Embryonic facial prominence (tissue), 1 donor: ENCODE measurements around the gene BMP7.
"Not testable (repeated sequence)": the region's sequence is repeated elsewhere in the genome, so short reads cannot be mapped to it uniquely, and the experiment has no call there.

Experiments
- DNase-seq: peaks from one replicate; pipeline ENCODE4 v3.0.0-alpha.2; 2016; ENCODE audit errors: extremely low spot score

Gene BMP7

DNA sequence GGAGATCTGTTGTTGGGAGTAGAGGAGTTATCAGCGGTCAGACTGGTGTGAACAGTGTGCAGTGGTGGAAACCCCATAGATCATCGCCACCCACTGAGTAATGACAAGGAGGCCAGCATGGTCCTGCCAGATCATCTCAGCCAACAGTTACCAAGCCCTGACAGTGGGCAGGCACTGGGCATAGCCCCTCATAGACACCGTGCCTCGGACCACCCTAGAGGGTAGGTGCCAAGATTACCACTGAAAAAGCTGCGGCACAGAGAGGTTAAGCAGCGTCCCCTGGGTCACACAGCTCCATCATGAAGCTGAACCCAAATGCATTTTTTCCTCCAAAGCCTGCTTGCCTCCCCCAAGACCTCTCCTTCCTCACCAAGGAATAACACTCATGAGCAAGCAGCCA is 21.5 kb upstream of the BMP7 start:
- no peak for DNase-seq

DNA sequence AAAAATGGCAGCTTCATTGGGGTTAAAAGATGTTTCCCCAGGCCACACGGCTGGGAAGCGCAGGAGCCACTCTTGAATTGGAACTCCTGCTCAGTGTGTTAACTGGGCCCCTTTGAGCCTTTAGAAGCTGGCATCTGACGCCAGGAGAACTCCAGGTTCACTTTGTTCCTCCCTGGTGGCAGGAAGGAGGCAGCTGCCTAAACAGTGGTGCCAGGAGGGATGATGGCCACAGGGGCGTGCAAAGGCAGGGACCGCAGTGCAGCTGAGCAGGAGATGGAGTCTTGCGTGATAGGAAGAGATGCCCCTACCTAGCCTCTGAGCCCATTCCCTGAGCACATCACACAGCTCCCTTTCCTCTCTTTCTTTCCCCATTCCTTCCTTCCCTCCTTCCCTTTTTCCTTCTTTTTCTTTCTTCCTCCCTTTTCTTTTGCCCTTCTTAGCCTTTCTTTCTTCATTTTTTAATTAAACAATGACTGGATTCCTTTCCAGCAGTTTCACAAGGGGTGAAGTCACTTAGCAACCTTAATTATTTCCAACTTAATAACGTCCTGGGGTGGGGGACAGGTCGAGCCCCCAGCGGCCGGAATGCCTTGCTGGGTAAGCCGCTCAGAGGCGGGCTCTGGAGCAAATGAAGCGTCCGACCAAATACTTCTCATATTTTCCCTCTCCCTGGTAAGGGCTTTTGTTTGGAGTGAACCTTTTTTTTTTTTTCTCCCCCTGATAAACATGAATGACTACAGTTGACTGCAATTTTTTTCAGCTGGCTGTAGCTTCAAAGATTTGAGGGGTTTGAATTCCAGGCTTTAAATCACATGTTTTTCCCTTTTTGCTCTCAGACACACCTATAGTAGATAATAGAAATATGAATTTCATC is 20.8 kb upstream of the BMP7 start:
- no peak for DNase-seq

DNA sequence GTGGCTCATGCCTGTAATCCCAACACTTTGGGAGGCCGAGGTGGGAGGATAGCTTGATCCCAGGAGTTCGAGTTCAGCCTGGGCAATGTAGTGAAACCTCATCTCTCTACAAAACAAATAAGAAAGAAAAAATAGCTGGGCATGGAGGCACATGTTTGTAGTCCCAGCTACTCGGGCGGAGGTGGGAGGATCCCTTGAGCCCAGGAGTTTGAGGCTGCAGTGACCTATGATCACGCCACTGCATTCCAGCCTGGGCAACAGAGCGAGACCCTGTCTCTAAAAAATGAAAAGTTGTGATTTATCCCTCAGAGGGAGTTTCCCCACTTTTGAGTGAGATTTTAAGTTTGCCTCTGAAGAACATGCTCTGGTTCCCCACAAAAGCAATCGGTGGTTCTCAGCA is 17.4 kb upstream of the BMP7 start:
- no peak for DNase-seq

DNA sequence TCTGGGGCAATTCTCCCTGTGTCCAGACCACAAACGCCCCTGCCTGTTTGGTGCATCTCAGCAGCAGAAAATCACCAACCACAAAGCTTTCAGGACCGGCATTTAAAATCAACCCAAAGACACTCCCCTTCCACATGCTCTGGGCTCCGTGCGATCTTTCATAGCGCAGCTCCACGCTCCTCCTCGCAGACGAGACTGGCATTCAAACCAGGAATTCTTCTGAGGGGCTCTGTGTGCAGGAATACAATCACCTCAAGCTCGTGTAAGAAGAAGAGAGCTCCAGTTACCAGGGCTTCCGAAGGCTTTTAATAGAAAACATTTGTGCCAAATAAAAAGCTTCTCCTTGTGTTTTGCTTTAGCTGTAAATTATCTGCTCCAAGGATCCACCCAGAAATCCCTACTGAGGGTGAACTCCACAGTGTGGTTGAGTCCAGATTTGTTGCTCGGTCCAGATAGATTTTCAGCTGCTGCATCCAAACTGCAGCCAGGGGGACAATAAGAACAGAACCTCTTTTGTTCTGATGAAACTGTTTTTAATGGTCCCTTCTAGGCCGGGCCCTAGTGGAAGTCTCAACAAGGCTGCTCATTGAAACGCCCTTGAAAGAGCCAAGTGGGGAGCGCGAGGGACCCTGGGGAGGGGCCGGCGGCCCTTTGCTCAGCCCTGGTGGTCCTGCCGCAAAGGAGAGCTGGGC is 16.4 kb upstream of the BMP7 start:
- DNase-seq: peak; percentile 72

- no peak for DNase-seq
Measured at GRCh38 chr20:57281900-57282299, 15.5 kb upstream of the BMP7 start.

DNA sequence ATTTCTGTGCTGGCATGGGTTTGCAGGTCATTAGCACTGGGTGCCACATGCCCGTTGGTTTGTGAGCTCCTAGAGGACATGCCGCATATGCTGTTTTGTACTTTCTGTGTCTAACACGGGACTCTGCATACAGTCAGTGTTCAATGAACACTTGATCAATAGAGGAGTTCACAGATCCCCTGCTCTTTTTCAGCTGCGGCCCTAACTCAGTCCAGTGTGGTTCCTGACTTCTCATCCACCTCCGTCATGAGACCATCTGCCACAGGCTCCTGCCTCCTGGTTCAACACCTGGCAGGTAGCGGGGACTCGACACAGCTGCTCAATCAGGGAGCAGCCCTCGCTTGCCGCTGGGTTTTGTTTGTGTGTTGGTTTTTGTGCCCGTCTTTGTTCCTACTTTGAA is 13.8 kb upstream of the BMP7 start:
- no peak for DNase-seq

DNA sequence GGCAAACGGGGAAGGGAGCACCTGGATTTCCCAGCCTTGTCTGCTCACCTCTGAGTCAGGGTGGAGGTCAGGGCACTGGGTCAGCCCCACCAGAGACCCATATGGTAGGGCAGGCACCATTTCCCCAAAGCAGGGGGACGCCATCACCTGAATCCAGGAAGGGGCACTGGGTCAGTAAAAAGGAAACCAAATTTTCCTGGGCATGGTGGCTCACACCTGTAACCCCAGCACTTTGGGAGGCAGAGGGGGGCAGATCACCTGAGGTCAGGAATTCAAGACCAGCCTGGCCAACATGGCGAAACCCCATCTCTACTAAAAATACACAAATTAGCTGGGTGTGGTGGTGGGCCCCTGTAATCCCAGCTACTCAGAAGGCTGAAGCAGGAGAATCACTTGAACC is 13.1 kb upstream of the BMP7 start:
- DNase-seq: not testable (repeated sequence)

DNA sequence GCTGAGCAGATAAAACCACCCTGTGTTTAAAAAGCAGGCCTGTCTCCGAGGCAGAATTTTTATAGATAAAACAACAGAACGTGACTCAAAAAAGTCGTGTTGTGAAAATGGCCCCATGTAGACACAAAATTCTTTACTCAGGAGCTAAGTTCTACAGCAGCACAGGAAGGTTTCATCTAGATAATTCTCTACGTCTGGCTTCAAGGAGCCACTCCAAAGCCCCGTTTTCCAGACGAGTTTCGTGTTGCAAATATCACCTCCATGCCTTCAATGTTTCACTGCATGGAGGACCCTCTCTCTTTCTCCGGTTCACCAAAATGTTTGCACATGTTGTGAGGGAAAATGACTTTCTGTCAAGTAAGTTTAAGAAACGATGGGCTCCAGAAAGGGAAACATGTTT is 12.0 kb upstream of the BMP7 start:
- no peak for DNase-seq

GRCh38 chr20:57277398-57278105 is 11.1 kb upstream of the BMP7 start:
- no peak for DNase-seq

DNA sequence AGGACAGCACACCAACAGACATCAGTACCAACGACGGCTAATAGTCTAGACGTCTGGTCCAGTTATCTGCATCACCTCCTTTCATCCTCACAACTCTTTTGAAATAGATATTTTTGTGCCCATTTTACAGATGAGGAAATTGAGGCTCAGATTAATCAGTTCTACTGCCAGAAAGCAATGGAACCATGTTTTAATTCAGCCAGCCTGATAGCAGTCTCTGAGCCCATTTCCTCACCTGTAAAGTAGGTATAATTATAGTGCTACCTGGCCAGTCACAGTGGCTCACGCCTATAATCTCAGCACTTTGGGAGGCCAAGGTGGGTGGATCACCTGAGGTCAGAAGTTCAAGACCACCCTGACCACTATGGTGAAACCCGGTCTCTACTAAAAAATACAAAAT is 9.8 kb upstream of the BMP7 start:
- DNase-seq: no peak

DNA sequence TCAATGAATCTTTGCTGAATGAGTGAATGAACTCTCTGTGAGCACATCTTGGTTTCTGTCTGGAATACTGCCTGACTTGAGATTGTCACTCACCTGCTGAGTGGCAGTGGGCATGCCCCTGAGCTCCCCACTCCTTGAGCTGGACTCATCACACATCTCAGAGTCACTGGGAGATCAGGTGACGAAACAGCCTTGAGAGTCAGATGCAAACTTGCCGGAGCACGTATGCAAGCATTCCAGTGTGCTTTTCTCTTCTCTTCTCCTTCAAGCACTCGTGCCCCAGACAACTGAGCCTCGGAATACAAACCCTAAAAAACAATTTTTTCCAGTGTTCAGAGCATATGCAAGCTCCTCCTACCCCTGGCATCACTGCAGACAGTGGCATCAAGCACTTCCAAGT is 9.4 kb upstream of the BMP7 start:
- DNase-seq: no peak

GRCh38 chr20:57275334-57275733 is 8.9 kb upstream of the BMP7 start:
- DNase-seq: no peak

GRCh38 chr20:57274846-57275245 is 8.4 kb upstream of the BMP7 start:
- no peak for DNase-seq

DNA sequence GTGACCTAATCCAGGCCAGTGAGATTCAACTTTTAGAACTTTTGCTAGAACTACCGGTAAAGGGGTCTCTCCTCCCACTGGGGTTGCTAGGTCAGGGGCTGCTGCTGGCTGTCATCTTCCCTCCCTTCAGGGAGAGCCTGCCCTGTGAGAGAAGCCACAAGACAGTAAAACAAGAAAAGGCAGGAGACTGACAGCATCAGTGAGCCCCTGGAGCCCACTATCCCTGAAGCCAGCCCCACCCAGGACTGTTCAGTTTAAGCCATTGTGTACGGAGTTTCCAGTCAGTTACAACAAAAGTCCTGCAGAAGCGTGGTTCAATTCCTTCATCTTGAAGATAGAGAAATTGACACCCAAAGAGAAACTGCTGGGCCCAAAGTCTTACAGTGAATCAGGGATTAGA is 7.9 kb upstream of the BMP7 start:
- DNase-seq: no peak

DNA sequence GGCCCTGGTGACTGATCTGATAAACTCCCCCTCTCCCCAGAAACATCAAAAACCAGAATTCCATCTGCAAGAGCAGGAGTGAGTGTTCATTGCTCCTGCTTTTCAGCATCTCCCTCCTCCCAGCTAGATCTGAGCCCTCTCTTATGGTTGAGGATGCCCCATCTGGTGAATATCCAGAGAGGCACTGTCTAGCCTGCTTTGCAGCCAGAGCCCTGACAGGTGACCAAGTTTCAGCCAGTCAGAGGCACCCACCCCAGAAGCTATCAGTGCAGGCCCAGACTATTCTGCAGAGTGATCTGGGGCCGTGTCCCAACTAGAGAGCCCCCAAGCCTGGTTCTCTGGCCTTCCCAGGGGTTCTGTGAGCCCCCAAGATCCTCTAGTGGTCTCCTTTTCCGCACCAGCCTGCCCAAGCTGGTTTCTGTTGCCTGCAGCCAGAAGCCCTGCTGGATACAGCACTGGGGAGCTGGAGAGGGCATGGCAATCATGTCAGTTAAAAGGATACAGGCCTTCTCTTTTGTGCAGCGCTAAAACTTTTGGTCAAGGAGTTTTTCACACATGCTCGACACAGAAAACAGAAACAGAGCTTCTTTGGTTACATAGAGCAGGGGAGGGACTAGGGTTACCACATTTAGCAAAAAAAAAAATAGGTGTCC is 6.6 kb upstream of the BMP7 start:
- DNase-seq: no peak

- no peak for DNase-seq
Measured at GRCh38 chr20:57270204-57270984, 4.0 kb upstream of the BMP7 start.

- no peak for DNase-seq
Measured at GRCh38 chr20:57269148-57269984, 2.9 kb upstream of the BMP7 start.

DNA sequence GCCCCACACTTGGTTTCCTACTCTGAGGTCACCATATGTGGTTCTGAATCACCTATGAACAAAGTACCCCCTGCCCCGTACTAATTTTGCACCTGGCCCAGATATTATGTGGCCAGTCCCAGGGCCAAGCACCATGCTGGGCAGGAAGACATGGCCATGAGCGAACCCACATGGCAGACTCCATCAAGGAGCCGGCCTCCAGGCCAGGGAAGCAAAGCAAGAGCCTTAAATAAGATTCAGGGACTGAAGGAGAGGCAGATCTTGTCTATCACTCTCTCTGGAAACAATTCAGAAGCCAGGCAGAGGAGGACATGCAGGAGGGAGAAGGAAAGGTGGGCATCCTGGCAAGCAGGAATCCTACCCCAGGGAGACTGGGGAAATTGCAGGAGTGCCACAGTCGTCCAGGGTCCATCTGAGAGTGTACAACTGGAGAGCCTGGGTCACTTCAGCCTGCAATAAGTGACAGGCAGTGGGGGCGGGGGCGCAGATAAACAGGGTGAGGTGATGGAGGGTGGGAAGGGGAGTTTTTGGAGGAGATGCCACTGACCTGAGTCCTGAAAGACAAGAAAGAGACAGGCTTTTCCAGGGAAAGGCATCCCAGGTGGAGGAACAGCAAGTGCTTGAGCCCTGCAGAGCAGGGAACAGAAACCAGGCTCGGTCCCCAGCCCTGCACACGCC is 2.1 kb upstream of the BMP7 start:
- DNase-seq: no peak

- DNase-seq: no peak
Measured at GRCh38 chr20:57267158-57267821, 849 bp upstream of the BMP7 start.

GRCh38 chr20:57265997-57266290 is 497 bp downstream of the BMP7 start:
- DNase-seq: no peak
